Cardiac muscle cell (in vitro differentiated cells and primary cell): ENCODE measurements around the gene CYSRT1. TPM values are rescaled to one million over a fixed set of nuclear protein-coding genes. Genes with fewer than 3 reads are reported as not detected.

Source experiments
- DNase-seq, 2 donors: peaks; one replicate each; pipeline versions ENCODE4 v3.0.0 to v3.0.0-alpha.2; 2010 to 2017; ENCODE audit warnings: low read depth in 1 of 2, low spot score in 1 of 2
- H3K27ac ChIP-seq: fragments of 200-600 bp; sonication (generic); 2 replicates; pipeline ENCODE4 v1.5.1; 2016
- H3K27me3 ChIP-seq: fragments of 200-600 bp; sonication (generic); 2 replicates; pipeline ENCODE4 v1.6.0; 2016; ENCODE audit warnings: control low read depth
- H3K36me3 ChIP-seq: fragments of 200-600 bp; sonication (generic); 2 replicates; pipeline ENCODE4 v1.5.1; 2016; ENCODE audit warnings: control low read depth
- H3K4me1 ChIP-seq: fragments of 200-600 bp; sonication (generic); 2 replicates; pipeline ENCODE4 v1.8.1; 2017; ENCODE audit warnings: low read depth, mild to moderate bottlenecking, mixed run types
- H3K4me3 ChIP-seq: fragments of 200-600 bp; sonication (generic); 2 replicates; pipeline ENCODE4 v1.5.1; 2016; ENCODE audit warnings: mild to moderate bottlenecking
- H3K9me3 ChIP-seq: fragments of 200-600 bp; sonication (generic); 2 replicates; pipeline ENCODE4 v1.5.1; 2017; ENCODE audit warnings: low read depth, mild to moderate bottlenecking, control low read depth
- polyA plus RNA-seq: library from polyadenylated mRNA; unstranded; fragments of >200 nt; fragmentation: Nextera tagmentation; extraction: Ambion mirVana; gene quantifications from 2 replicates; pipeline ENCODE4 v1.2.1, GENCODE V29; 2016
- total RNA-seq: library from RNA; depleted of rRNA; stranded (reverse); fragments of >200 nt; gene quantifications from 2 replicates; pipeline ENCODE4 v1.2.3, GENCODE V29; 2016
- TF ChIP-seq, protein P1 (sequence below): IDR thresholded peaks from 2 replicates; pipeline ENCODE4 v1.5.1; 2012; ENCODE audit warnings: low read depth, mild to moderate bottlenecking, low read length

The CYSRT1 gene
- total and polyA plus RNA-seq, 2 experiments from 2014 or later: 6.6 to 7.0 TPM

DNA sequence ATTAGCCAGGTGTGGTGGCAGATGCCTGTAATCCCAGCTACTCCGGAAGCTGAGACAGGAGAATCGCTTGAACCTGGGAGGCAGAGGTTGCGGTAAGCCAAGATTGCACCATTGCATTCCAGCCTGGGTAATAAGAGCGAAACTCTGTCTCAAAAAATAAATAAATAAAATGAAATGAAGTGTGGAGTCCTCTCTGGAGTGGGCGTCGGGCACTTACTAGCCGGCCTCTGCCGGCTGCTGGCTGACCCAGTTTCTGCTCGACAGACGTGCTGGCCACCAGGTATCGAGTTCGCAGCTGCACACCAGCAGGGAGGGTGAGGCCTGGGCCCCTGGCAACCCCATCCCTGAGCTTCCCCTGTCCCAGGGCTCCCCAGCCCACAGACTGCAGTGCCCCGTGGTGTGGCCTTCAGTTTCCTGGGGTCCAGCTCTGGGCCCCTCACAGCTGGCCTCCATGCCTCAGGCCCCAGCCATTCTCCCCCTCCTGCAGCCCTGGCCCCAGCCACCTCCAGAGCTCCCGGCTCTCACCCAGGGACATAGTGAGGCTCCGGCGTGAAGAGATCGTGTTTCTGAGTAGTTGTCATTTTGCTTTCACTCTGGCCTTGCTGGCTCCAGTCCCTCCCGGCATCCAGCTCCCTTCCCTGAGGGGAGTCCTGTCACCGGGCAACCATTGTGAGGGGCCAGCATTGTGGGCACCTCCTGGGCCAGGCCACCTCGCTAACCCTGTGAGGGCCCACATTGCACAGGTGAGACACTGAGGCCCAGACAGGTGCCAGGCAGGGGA is 22.4 kb downstream of the CYSRT1 start:
- Histone ChIP-seq H3K27me3 (no peaks in the 10 kb centered on the region), H3K4me3 (no peak overlapping the region), H3K9me3 (no peaks in the 10 kb centered on the region), H3K4me1 (peaks cover 15% of the 10 kb centered on the region), H3K27ac (no peak overlapping the region), H3K36me3 (peaks cover 8% of the 10 kb centered on the region)
- no peak for DNase-seq
- TF ChIP-seq, protein P1, sequence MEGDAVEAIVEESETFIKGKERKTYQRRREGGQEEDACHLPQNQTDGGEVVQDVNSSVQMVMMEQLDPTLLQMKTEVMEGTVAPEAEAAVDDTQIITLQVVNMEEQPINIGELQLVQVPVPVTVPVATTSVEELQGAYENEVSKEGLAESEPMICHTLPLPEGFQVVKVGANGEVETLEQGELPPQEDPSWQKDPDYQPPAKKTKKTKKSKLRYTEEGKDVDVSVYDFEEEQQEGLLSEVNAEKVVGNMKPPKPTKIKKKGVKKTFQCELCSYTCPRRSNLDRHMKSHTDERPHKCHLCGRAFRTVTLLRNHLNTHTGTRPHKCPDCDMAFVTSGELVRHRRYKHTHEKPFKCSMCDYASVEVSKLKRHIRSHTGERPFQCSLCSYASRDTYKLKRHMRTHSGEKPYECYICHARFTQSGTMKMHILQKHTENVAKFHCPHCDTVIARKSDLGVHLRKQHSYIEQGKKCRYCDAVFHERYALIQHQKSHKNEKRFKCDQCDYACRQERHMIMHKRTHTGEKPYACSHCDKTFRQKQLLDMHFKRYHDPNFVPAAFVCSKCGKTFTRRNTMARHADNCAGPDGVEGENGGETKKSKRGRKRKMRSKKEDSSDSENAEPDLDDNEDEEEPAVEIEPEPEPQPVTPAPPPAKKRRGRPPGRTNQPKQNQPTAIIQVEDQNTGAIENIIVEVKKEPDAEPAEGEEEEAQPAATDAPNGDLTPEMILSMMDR: no peak

DNA sequence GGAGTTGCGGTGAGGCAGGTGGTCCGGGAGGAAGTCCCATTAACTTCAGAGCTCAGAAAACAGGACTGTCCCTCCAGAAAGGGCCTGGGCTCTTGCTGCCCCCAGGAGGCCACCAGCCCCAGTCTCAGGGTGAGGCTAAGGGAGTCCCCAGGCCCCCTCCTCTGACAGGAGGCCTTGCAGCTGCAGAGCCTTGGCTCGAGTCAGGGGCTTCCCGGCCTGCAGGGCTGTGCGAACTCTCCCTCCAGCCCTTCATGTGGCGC is 22.9 kb downstream of the CYSRT1 start:
- no peaks in the 10 kb centered on the region for H3K9me3 ChIP-seq

DNA sequence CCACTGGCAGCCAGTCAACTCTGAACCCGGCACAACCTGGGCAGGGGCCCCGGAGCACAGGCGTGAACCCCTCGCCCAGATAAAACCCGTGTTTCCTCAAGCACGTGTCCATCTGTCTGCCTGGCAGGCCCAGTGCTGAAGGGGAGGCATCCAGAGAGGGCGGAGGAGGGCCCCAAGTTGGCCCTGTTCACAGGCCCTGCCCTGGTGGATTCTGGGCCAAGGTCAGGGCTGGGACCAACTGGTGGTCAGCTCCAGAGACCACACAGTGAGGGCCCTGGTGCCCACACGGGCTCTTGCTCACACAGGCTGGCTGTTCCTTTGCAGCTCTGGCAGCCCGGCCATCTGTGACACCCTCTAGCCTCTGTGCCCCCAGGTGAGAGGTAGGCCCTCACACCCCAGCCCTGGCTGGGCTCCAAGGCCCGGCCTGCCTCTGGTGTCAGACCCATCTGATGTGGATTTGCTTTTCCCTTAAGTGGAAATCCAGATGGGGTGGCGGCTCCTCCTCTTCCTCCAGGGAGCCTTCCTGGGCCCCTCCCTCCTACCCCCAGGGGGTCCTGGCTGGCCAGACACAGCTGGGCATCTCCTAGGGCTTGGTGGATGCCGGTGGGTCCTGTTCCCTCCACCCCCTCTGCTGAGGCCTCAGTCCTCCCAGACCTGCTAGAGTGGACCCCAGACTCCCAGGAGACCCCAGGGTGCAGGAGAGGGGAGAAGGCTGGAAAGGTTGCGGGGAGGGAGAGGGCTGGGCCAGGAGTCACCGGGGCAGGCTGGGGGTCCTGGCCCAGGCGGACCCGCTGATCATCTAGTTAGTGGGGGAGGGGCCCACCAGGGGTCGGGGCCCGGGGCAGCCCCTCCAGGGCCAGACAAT is 25.6 kb downstream of the CYSRT1 start:
- Histone ChIP-seq H3K4me1 (peaks cover 21% of the 10 kb centered on the region), H3K36me3 (no peaks in the 10 kb centered on the region), H3K4me3 (no peak overlapping the region), H3K27me3 (no peaks in the 10 kb centered on the region), H3K27ac (no peak overlapping the region), H3K9me3 (no peaks in the 10 kb centered on the region)
- TF ChIP-seq, protein P1: no peak
- no peak for DNase-seq

More for the DNA sequence above, 22.9 kb downstream of the CYSRT1 start:
- Histone ChIP-seq H3K36me3 (peaks cover 3% of the 10 kb centered on the region), H3K4me3 (no peak overlapping the region), H3K27me3 (no peaks in the 10 kb centered on the region), H3K27ac (no peak overlapping the region), H3K4me1 (peaks cover 15% of the 10 kb centered on the region)
- TF ChIP-seq, protein P1: no peak
- DNase-seq: no peak

- H3K27me3 ChIP-seq: no peaks in the 10 kb centered on the region
- no peaks in the 10 kb centered on the region for H3K9me3 ChIP-seq
- no peak within 1 kb of the TSS for H3K27ac ChIP-seq
- TF ChIP-seq, protein P1: no peak
- H3K36me3 ChIP-seq: no peaks in the 10 kb centered on the region
- peaks cover 22% of the 10 kb centered on the region for H3K4me1 ChIP-seq
- no peak within 1 kb of the TSS for H3K4me3 ChIP-seq
- DNase-seq: no peak
Observed at GRCh38 chr9:137251194-137251461, 26.2 kb downstream of the CYSRT1 start, which contains the start of gene STPG3. Gene STPG3, plus strand, starts transcription at chr9:137251286. Its CDS starts 1 bp downstream, at chr9:137251287.

- H3K4me3 ChIP-seq: no peak overlapping the region
- H3K27ac ChIP-seq: no peak overlapping the region
- H3K9me3 ChIP-seq: no peaks in the 10 kb centered on the region
- TF ChIP-seq, protein P1: no peak
- no peak for DNase-seq
- H3K36me3 ChIP-seq: no peaks in the 10 kb centered on the region
- H3K27me3 ChIP-seq: no peaks in the 10 kb centered on the region
- peaks cover 24% of the 10 kb centered on the region for H3K4me1 ChIP-seq
Observed at GRCh38 chr9:137251490-137252268, 26.7 kb downstream of the CYSRT1 start.
